GM18868 (cell line): Measurements from ENCODE around the gene PDZRN3.

Experiments
- ATAC-seq: cut with Tn5 transposase; IDR thresholded peaks from one replicate; pipeline ENCODE4 v1.9.1; 2021; ENCODE audit warnings: mild to moderate bottlenecking, moderate library complexity; ENCODE audit not compliant: unreplicated experiment

PDZRN3 gene

GRCh38 chr3:73401059-73401458 lies 223.7 kb downstream of the PDZRN3 start:
- ATAC-seq: no peak

GRCh38 chr3:73399666-73400253 lies 225.0 kb downstream of the PDZRN3 start:
- no peak for ATAC-seq

GRCh38 chr3:73399106-73399505 lies 225.6 kb downstream of the PDZRN3 start:
- ATAC-seq: no peak

- no peak for ATAC-seq
Observed at GRCh38 chr3:73398084-73398483, 226.7 kb downstream of the PDZRN3 start.

- no peak for ATAC-seq
Observed at GRCh38 chr3:73394240-73394639, 230.5 kb downstream of the PDZRN3 start.

- no peak for ATAC-seq
Observed at GRCh38 chr3:73393005-73393404, 231.7 kb downstream of the PDZRN3 start.

GRCh38 chr3:73391984-73392383 lies 232.8 kb downstream of the PDZRN3 start:
- ATAC-seq: no peak

- no peak for ATAC-seq
Observed at GRCh38 chr3:73389928-73390327, 234.8 kb downstream of the PDZRN3 start.

- no peak for ATAC-seq
Observed at GRCh38 chr3:73389117-73389813, 235.5 kb downstream of the PDZRN3 start.

- ATAC-seq: no peak
Observed at GRCh38 chr3:73385568-73385967, 239.2 kb downstream of the PDZRN3 start.

GRCh38 chr3:73384091-73384906 lies 240.4 kb downstream of the PDZRN3 start:
- ATAC-seq: no peak

GRCh38 chr3:73383470-73384049 lies 241.2 kb downstream of the PDZRN3 start:
- ATAC-seq: no peak

GRCh38 chr3:73381551-73381950 lies 243.2 kb downstream of the PDZRN3 start:
- no peak for ATAC-seq

GRCh38 chr3:73380735-73381532 lies 243.8 kb downstream of the PDZRN3 start:
- no peak for ATAC-seq

- no peak for ATAC-seq
Observed at GRCh38 chr3:73379465-73379864, 245.3 kb downstream of the PDZRN3 start.

GRCh38 chr3:73378207-73378606 lies 246.5 kb downstream of the PDZRN3 start:
- no peak for ATAC-seq

GRCh38 chr3:73365756-73366397 lies 258.9 kb downstream of the PDZRN3 start:
- no peak for ATAC-seq

GRCh38 chr3:73364517-73364916 lies 260.2 kb downstream of the PDZRN3 start:
- no peak for ATAC-seq

- ATAC-seq: no peak
Observed at GRCh38 chr3:73363093-73363492, 261.6 kb downstream of the PDZRN3 start.

GRCh38 chr3:73361591-73361990 lies 263.1 kb downstream of the PDZRN3 start:
- no peak for ATAC-seq
